OCI-LY3 (cell line): Measurements from ENCODE around the gene USF3.
"Not testable (repeated sequence)": the region's sequence is repeated elsewhere in the genome, so short reads cannot be mapped to it uniquely, and the experiment has no call there.

ENCODE experiments used
- H2AFZ ChIP-seq: fragments of 200-600, 300-600 bp; shearing (Covaris generic); 2 replicates; pipeline ENCODE4 v1.6.0; 2014; ENCODE audit warnings: antibody characterized with exemption, low read depth, low read length
- H3K27ac ChIP-seq: fragments of 200-600, 300-600 bp; sonication (generic); 2 replicates; pipeline ENCODE4 v1.5.1; 2014; ENCODE audit warnings: mild to moderate bottlenecking, low read length, moderate library complexity, mixed read lengths
- H3K27me3 ChIP-seq: fragments of 200-600, 300-600 bp; sonication (generic); 2 replicates; pipeline ENCODE4 v1.6.1; 2014; ENCODE audit warnings: low read depth, low read length, mixed read lengths
- H3K36me3 ChIP-seq: fragments of 200-600, 300-600 bp; sonication (generic); replicated peaks from 2 replicates; pipeline ENCODE3; 2014; ENCODE audit warnings: low read depth, low read length, mixed read lengths
- H3K4me1 ChIP-seq: fragments of 300-600, 200-600 bp; sonication (generic); 2 replicates; pipeline ENCODE4 v1.6.1; 2014; ENCODE audit warnings: low read length, mixed read lengths
- H3K4me2 ChIP-seq: fragments of 200-600, 300-600 bp; sonication (generic); 2 replicates; pipeline ENCODE4 v1.6.1; 2014; ENCODE audit warnings: low read length, mixed read lengths
- H3K4me3 ChIP-seq: fragments of 300-600, 200-600 bp; sonication (generic); 2 replicates; pipeline ENCODE4 v1.5.1; 2014; ENCODE audit warnings: antibody characterized with exemption, mild to moderate bottlenecking, low read length, moderate library complexity
- H3K79me2 ChIP-seq: fragments of 300-600, 200-600 bp; shearing (Covaris generic); 2 replicates; pipeline ENCODE4 v1.6.1; 2014; ENCODE audit warnings: mild to moderate bottlenecking, low read length, mixed read lengths
- H3K9ac ChIP-seq: fragments of 300-600, 200-600 bp; shearing (Covaris generic); 2 replicates; pipeline ENCODE4 v1.6.0; 2014; ENCODE audit warnings: mild to moderate bottlenecking, low read length, moderate library complexity
- H3K9me3 ChIP-seq: fragments of 200-600, 300-600 bp; shearing (Covaris generic); 2 replicates; pipeline ENCODE4 v1.6.1; 2014; ENCODE audit warnings: low read length, mixed read lengths; ENCODE audit not compliant: insufficient read depth
- H4K20me1 ChIP-seq: fragments of 200-600, 300-600 bp; sonication (generic); 2 replicates; pipeline ENCODE4 v1.6.1; 2016; ENCODE audit warnings: low read length, mixed read lengths; ENCODE audit not compliant: insufficient read depth
- EZH2phosphoT487 ChIP-seq: fragments of 200-600 bp; shearing (Covaris generic); IDR thresholded peaks from 2 replicates; pipeline ENCODE4 v1.6.1; 2018; ENCODE audit warnings: antibody characterized with exemption, mixed run types, low read depth
- TF ChIP-seq, protein P1 (sequence below): fragments of 200-600, 300-600 bp; sonication (generic); IDR thresholded peaks from 2 replicates; pipeline ENCODE4 v1.5.1; 2014; ENCODE audit warnings: antibody characterized with exemption, low read length, low read depth

Gene USF3

GRCh38 chr3:113637756-113638155, 58.7 kb downstream of the USF3 start:
- Histone ChIP-seq H3K79me2 (no peaks in the 10 kb centered on the region), H3K4me3 (no peak overlapping the region), H3K4me2 (no peak overlapping the region), H3K27me3 (no peaks in the 10 kb centered on the region), H3K4me1 (no peaks in the 10 kb centered on the region), H4K20me1 (no peaks in the 10 kb centered on the region), H2AFZ (no peak overlapping the region), H3K9ac (no peak overlapping the region), H3K36me3 (no peaks in the 10 kb centered on the region), H3K27ac (no peak overlapping the region), H3K9me3 (no peaks in the 10 kb centered on the region)
- TF ChIP-seq, protein P1, sequence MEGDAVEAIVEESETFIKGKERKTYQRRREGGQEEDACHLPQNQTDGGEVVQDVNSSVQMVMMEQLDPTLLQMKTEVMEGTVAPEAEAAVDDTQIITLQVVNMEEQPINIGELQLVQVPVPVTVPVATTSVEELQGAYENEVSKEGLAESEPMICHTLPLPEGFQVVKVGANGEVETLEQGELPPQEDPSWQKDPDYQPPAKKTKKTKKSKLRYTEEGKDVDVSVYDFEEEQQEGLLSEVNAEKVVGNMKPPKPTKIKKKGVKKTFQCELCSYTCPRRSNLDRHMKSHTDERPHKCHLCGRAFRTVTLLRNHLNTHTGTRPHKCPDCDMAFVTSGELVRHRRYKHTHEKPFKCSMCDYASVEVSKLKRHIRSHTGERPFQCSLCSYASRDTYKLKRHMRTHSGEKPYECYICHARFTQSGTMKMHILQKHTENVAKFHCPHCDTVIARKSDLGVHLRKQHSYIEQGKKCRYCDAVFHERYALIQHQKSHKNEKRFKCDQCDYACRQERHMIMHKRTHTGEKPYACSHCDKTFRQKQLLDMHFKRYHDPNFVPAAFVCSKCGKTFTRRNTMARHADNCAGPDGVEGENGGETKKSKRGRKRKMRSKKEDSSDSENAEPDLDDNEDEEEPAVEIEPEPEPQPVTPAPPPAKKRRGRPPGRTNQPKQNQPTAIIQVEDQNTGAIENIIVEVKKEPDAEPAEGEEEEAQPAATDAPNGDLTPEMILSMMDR = no peak
- no peak for TF ChIP-seq EZH2phosphoT487

DNA sequence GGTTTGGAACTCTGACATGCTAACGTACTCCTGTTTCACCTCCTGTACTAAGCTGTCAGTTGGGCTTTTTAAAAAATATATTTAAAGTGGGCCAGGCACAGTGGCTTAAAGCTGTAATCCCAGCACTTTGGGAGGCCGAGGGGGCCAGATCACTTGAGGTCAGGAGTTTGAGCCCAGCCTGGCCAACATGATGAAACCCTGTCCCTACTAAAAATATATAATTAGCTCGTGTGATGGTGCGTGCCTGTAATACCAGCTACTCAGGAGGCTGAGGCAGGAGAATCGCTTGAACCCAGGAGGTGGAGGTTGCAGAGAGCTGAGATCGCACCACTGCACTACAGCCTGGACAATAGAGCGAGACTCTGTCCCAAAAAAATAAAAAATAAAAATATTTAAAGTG, 60.4 kb downstream of the USF3 start:
- H3K27ac ChIP-seq, H3K27me3 ChIP-seq, H4K20me1 ChIP-seq, H3K79me2 ChIP-seq, H3K9ac ChIP-seq, H3K4me2 ChIP-seq, H3K36me3 ChIP-seq, H3K9me3 ChIP-seq, H2AFZ ChIP-seq, H3K4me3 ChIP-seq, H3K4me1 ChIP-seq: not testable (repeated sequence)

- H3K27me3 ChIP-seq = no peaks in the 10 kb centered on the region
- H3K4me1 ChIP-seq = peaks cover 18% of the 10 kb centered on the region
- H3K9ac ChIP-seq = no peak overlapping the region
- H2AFZ ChIP-seq = no peak overlapping the region
- H3K79me2 ChIP-seq = no peaks in the 10 kb centered on the region
- H3K4me2 ChIP-seq = no peak overlapping the region
- no peaks in the 10 kb centered on the region for H3K36me3 ChIP-seq
- TF ChIP-seq, protein P1 = no peak
- no peak for TF ChIP-seq EZH2phosphoT487
- H3K9me3 ChIP-seq = no peaks in the 10 kb centered on the region
- no peak overlapping the region for H3K4me3 ChIP-seq
- H3K27ac ChIP-seq = no peak overlapping the region
- H4K20me1 ChIP-seq = no peaks in the 10 kb centered on the region
These were observed 61.5 kb downstream of the USF3 start for GRCh38 chr3:113634782-113635474.

DNA sequence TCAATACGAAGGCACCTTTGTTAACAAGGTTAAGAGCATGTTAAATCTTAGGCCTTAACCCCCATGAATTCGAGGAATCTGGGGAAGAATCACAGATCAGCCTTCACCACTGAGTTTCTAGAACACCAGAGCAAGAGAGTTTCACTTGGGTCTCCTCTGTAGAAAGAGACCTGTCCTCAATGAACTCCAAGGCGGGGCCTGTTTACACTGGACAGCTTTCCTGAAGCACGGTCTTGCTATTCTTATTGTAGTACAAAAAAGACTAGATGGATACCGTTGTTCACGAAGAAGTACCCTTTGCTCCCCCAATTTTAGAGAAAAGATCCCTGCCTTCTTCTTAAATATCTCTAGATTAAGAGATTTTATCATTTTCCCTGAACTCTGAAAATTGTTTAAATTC, 64.9 kb downstream of the USF3 start:
- Histone ChIP-seq H4K20me1 (no peaks in the 10 kb centered on the region), H3K4me3 (0 out of 2 replicates have a peak overlapping the region, but pooled peaks have one; percentile 11), H3K36me3 (no peaks in the 10 kb centered on the region), H3K9me3 (no peaks in the 10 kb centered on the region), H3K27me3 (no peaks in the 10 kb centered on the region), H3K4me2 (peak overlapping the region; percentile 50), H3K4me1 (peaks cover 31% of the 10 kb centered on the region), H3K79me2 (no peaks in the 10 kb centered on the region), H3K27ac (no peak overlapping the region), H3K9ac (no peak overlapping the region), H2AFZ (no peak overlapping the region)
- TF ChIP-seq, protein P1 = no peak
- no peak for TF ChIP-seq EZH2phosphoT487
